OCI-LY7 (cell line): ENCODE measurements around the gene SLC9A9. TPM values are rescaled to one million over a fixed set of nuclear protein-coding genes. Genes with fewer than 3 reads are reported as not detected.

Experiments
- BruUV-seq: library from RNA; stranded (reverse); fragments of 400-500 nt; replicated peaks from 2 replicates; lab custom pipeline; 2021; lab: Mats Ljungman, UMichigan
- CTCF ChIA-PET: fragments of 300-600 bp; sonication (Branson Sonifier 250); formaldehyde crosslinking; loops from one replicate; lab custom pipeline; 2022; ENCODE audit warnings: antibody characterized with exemption; ENCODE audit not compliant: unreplicated experiment; lab: Charles Lee
- POLR2A ChIA-PET: fragments of 300-600 bp; sonication (Branson Sonifier 250); formaldehyde crosslinking; loops from one replicate; lab custom pipeline; 2022; ENCODE audit warnings: antibody characterized with exemption; lab: Charles Lee
- DNase-seq: peaks from one replicate; pipeline ENCODE4 v3.0.0-alpha.2; 2015; ENCODE audit warnings: low spot score
- H2AFZ ChIP-seq: fragments of 200-600 bp; sonication (generic), shearing (Covaris generic); 2 replicates; pipeline ENCODE4 v1.6.1; 2014; ENCODE audit warnings: mild to moderate bottlenecking, antibody characterized with exemption, low read length, moderate library complexity
- H3K27ac ChIP-seq: fragments of 200-600 bp; sonication (generic); 2 replicates; pipeline ENCODE4 v1.5.1; 2014; ENCODE audit warnings: mixed run types, low read depth, mild to moderate bottlenecking, moderate library complexity, low read length, inconsistent platforms; ENCODE audit not compliant: poor library complexity, severe bottlenecking
- H3K36me3 ChIP-seq: fragments of 200-600 bp; sonication (generic); 2 replicates; pipeline ENCODE4 v1.6.1; 2014; ENCODE audit warnings: mild to moderate bottlenecking, antibody characterized with exemption, low read length, moderate library complexity, mixed read lengths; ENCODE audit not compliant: insufficient read depth
- H3K4me1 ChIP-seq: fragments of 200-600 bp; sonication (generic); 2 replicates; pipeline ENCODE4 v1.5.1; 2014; ENCODE audit warnings: mild to moderate bottlenecking, low read length; ENCODE audit not compliant: insufficient read depth, poor library complexity, severe bottlenecking
- H3K4me2 ChIP-seq: fragments of 200-600 bp; sonication (generic); 2 replicates; pipeline ENCODE4 v1.6.1; 2014; ENCODE audit warnings: mild to moderate bottlenecking, low read length
- H3K4me3 ChIP-seq: fragments of 200-600 bp; sonication (generic); 2 replicates; pipeline ENCODE4 v1.5.1; 2014; ENCODE audit warnings: mild to moderate bottlenecking, low read depth, low read length; ENCODE audit not compliant: poor library complexity, severe bottlenecking
- H3K79me2 ChIP-seq: fragments of 200-600 bp; sonication (generic); 2 replicates; pipeline ENCODE4 v1.6.1; 2016; ENCODE audit warnings: low read depth, mild to moderate bottlenecking, low read length, moderate library complexity, mixed read lengths; ENCODE audit not compliant: insufficient read depth
- H3K9me2 ChIP-seq: fragments of 200-600 bp; sonication (generic); 2 replicates; pipeline ENCODE4 v1.6.1; 2016; ENCODE audit warnings: mild to moderate bottlenecking, low read length, mixed read lengths; ENCODE audit not compliant: insufficient read depth
- H3K9me3 ChIP-seq: fragments of 200-600 bp; sonication (generic); 2 replicates; pipeline ENCODE4 v1.6.1; 2014; ENCODE audit warnings: mild to moderate bottlenecking, mixed run types, low read length, mixed read lengths
- H4K20me1 ChIP-seq: fragments of 200-600 bp; sonication (generic); 2 replicates; pipeline ENCODE4 v1.6.1; 2014; ENCODE audit warnings: mild to moderate bottlenecking, antibody characterized with exemption, low read length, moderate library complexity, mixed read lengths; ENCODE audit not compliant: insufficient read depth
- CTCF ChIP-seq: fragments of 200-600 bp; sonication (generic); conservative IDR thresholded peaks from 2 replicates; pipeline ENCODE4 v1.5.1; 2014; ENCODE audit warnings: mild to moderate bottlenecking, antibody characterized with exemption, low read length, moderate library complexity, mixed read lengths
- EZH2phosphoT487 ChIP-seq: fragments of 200-600 bp; sonication (generic); IDR thresholded peaks from 2 replicates; pipeline ENCODE4 v1.6.1; 2018; ENCODE audit warnings: low read depth, borderline replicate concordance, mild to moderate bottlenecking, mixed run types, antibody characterized with exemption, low read length, moderate library complexity, mixed read lengths
- intact Hi-C: fragments of 100-400 bp; cut with micrococcal nuclease; formaldehyde crosslinking; loops from one replicate; pipeline ENCODE4 v1.10.0; 2022; ENCODE audit not compliant: unreplicated experiment
- total RNA-seq, 2 experiments: library from RNA; depleted of rRNA in 1 of 2; stranded (reverse); fragments of >200 nt in 1 of 2; shearing (Covaris generic) in 1 of 2; gene quantifications; 2 replicates each; pipeline ENCODE4 v1.2.3, GENCODE V29; 2014 to 2022

The SLC9A9 gene
- total RNA-seq, 2 experiments from 2014 or later = 9.3 to 14.8 TPM

- no peaks in the 10 kb centered on the region for H3K4me1 ChIP-seq
- H3K36me3 ChIP-seq = no peaks in the 10 kb centered on the region
- TF ChIP-seq CTCF = no peak
- no peak for TF ChIP-seq EZH2phosphoT487
- H4K20me1 ChIP-seq = no peaks in the 10 kb centered on the region
- no peaks in the 10 kb centered on the region for H3K9me3 ChIP-seq
- intact Hi-C loops = no loop called here
- POLR2A ChIA-PET = interaction anchor here (0.9 kb wide), 1 partner anchor 63 kb away, joined by 3 read pairs; no protein-coding TSS in a partner anchor
- H3K4me3 ChIP-seq = no peak overlapping the region
- H3K79me2 ChIP-seq = no peaks in the 10 kb centered on the region
- no peak overlapping the region for H3K27ac ChIP-seq
- no peak overlapping the region for H3K4me2 ChIP-seq
- no peaks in the 10 kb centered on the region for H3K9me2 ChIP-seq
- no peak overlapping the region for H2AFZ ChIP-seq
- CTCF ChIA-PET = no interaction called here
- no TSS peak for BruUV-seq
- no peak for DNase-seq
Measured at GRCh38 chr3:143822374-143822773, 25.9 kb downstream of the SLC9A9 start.

GRCh38 chr3:143821862-143822261 is 26.4 kb downstream of the SLC9A9 start:
- ChIA-PET POLR2A (interaction anchor here (0.9 kb wide), 1 partner anchor 63 kb away, joined by 3 read pairs; no protein-coding TSS in a partner anchor), CTCF (no interaction called here)
- Histone ChIP-seq H3K9me2 (no peaks in the 10 kb centered on the region), H2AFZ (no peak overlapping the region), H3K4me3 (no peak overlapping the region), H3K27ac (no peak overlapping the region), H3K36me3 (no peaks in the 10 kb centered on the region), H3K4me1 (no peaks in the 10 kb centered on the region), H4K20me1 (no peaks in the 10 kb centered on the region), H3K9me3 (no peaks in the 10 kb centered on the region), H3K79me2 (no peaks in the 10 kb centered on the region), H3K4me2 (no peak overlapping the region)
- DNase-seq = no peak
- TF ChIP-seq CTCF (no peak), EZH2phosphoT487 (no peak)
- no TSS peak for BruUV-seq
- intact Hi-C loops = no loop called here

GRCh38 chr3:143820466-143821221 is 27.6 kb downstream of the SLC9A9 start:
- Histone ChIP-seq H3K36me3 (no peaks in the 10 kb centered on the region), H3K9me3 (no peaks in the 10 kb centered on the region), H4K20me1 (no peaks in the 10 kb centered on the region), H2AFZ (no peak overlapping the region), H3K4me3 (no peak overlapping the region), H3K9me2 (no peaks in the 10 kb centered on the region), H3K4me2 (no peak overlapping the region), H3K27ac (no peak overlapping the region), H3K79me2 (no peaks in the 10 kb centered on the region), H3K4me1 (no peaks in the 10 kb centered on the region)
- BruUV-seq = no TSS peak
- ChIA-PET POLR2A (interaction anchor here (0.7 kb wide), 1 partner anchor 1784 kb away, joined by 3 read pairs; no protein-coding TSS in a partner anchor), CTCF (no interaction called here)
- no peak for DNase-seq
- intact Hi-C loops = no loop called here
- TF ChIP-seq CTCF = no peak
- no peak for TF ChIP-seq EZH2phosphoT487
